SK-N-SH treated with all-trans-retinoic acid at 6 μM for 48 hours (cell line): ENCODE data around the gene GSAP.

Experiments used
- CREB5 ChIP-seq: fragments of 250-450 bp; sonication (Bioruptor Pico); IDR thresholded peaks from 2 replicates; pipeline ENCODE4 v1.5.1; 2020; ENCODE audit warnings: low read depth, mild to moderate bottlenecking, moderate library complexity
- GLIS3 ChIP-seq: fragments of 250-450 bp; sonication (Bioruptor Pico); IDR thresholded peaks from 2 replicates; pipeline ENCODE4 v1.5.0; 2020; ENCODE audit warnings: mild to moderate bottlenecking, moderate library complexity
- ISL1 ChIP-seq: fragments of 250-450 bp; sonication (Bioruptor Pico); IDR thresholded peaks from 2 replicates; pipeline ENCODE4 v2.1.2; 2022; ENCODE audit warnings: mild to moderate bottlenecking, moderate library complexity

DNA sequence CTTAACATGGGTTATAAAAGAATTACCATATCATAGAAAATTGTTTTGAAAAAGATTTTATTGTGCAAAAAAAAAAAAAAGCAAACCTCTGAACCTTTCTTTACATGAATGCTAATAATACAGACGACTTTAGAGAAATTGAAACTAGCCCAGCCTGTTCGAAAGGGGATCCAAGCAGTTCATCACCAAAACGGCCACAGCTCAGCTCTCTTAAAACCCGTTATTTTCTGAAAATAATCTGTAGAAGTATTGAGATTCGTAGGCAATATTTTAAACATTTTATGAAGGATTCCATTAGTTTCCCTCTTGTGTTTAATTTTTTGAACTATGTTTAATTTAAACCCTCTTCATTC is 9.9 kb upstream of the GSAP start:
- no peak for TF ChIP-seq ISL1
- no peak for TF ChIP-seq CREB5 (CRISPR knock-in tag)
- no peak for TF ChIP-seq GLIS3 (CRISPR knock-in tag)
